ENCODE results near the gene C10orf62.

DNA sequence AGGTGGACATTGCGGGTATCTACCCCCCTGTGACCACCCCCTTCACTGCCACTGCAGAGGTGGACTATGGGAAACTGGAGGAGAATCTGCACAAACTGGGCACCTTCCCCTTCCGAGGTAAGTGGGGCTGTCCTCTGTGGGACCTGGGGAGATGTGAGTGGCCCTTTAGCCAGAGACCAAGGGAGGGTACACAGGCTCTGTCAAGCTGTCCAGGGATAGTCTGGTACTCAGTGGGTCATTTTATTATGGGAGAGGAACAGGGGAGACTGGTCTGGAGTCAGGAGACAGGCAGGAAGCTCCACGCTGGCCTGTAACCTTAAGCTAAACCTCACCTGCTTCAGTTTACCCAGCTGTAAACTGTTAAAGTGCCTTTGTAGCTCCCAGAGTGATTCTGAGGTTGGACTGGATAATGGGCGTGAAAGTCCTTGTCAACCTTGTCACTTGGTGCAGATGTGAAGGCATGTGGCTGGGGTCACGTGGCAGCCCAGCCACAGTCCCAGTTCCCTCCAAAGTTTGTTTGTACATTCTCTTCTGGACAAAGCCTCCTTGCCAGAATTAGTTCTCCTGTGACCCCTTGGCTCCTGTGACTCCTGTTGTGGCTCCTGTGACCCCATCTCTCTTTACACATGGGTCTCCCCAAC is 4.6 kb upstream of the C10orf62 start:
- TF ChIP-seq POLR2A (IDR thresholded peaks at IDR 0.05) = no peak
- TF ChIP-seq, protein P1, sequence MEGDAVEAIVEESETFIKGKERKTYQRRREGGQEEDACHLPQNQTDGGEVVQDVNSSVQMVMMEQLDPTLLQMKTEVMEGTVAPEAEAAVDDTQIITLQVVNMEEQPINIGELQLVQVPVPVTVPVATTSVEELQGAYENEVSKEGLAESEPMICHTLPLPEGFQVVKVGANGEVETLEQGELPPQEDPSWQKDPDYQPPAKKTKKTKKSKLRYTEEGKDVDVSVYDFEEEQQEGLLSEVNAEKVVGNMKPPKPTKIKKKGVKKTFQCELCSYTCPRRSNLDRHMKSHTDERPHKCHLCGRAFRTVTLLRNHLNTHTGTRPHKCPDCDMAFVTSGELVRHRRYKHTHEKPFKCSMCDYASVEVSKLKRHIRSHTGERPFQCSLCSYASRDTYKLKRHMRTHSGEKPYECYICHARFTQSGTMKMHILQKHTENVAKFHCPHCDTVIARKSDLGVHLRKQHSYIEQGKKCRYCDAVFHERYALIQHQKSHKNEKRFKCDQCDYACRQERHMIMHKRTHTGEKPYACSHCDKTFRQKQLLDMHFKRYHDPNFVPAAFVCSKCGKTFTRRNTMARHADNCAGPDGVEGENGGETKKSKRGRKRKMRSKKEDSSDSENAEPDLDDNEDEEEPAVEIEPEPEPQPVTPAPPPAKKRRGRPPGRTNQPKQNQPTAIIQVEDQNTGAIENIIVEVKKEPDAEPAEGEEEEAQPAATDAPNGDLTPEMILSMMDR (IDR thresholded peaks at IDR 0.05) = no peak

All from transverse colon (tissue), 3 donors.